H1 (cell line): ENCODE results near the gene KIF26A. TPM values are rescaled to one million over a fixed set of nuclear protein-coding genes. Genes with fewer than 3 reads are reported as not detected.

Experiments
- CTCF ChIA-PET: fragments of 300-600 bp; sonication (Branson Sonifier 250); formaldehyde crosslinking; loops from one replicate; lab custom pipeline; 2021; ENCODE audit not compliant: partially characterized antibody; lab: Charles Lee
- POLR2A ChIA-PET: fragments of 300-600 bp; sonication (Branson Sonifier 250); formaldehyde crosslinking; loops from one replicate; lab custom pipeline; 2021; ENCODE audit warnings: inconsistent platforms; ENCODE audit not compliant: partially characterized antibody; lab: Charles Lee
- DNase-seq, 2 experiments: peaks; one replicate each; pipeline versions ENCODE4 v3.0.0 to v3.0.0-alpha.2; 2010 to 2022; ENCODE audit warnings: low spot score in 2 of 2, low read depth in 1 of 2, mixed read lengths in 1 of 2
- FAIRE-seq: peaks from 2 replicates; lab custom pipeline; 2011; peaks lifted over from hg19 to GRCh38; lab: Jason Lieb, UNC
- H2AFZ ChIP-seq: 2 replicates; pipeline ENCODE4 v1.8.1; 2012; ENCODE audit warnings: low read length, inconsistent platforms
- H2AK5ac ChIP-seq: 2 replicates; pipeline ENCODE4 v1.6.1; 2013; ENCODE audit warnings: low read depth, low read length
- H2BK120ac ChIP-seq: replicated peaks from 2 replicates; pipeline ENCODE3; 2013; ENCODE audit warnings: low read depth, low read length, inconsistent platforms
- H2BK12ac ChIP-seq: 2 replicates; pipeline ENCODE4 v1.6.1; 2013; ENCODE audit warnings: low read depth, low read length
- H2BK15ac ChIP-seq: 2 replicates; pipeline ENCODE4 v1.6.1; 2013; ENCODE audit warnings: low read length
- H2BK20ac ChIP-seq: 2 replicates; pipeline ENCODE4 v1.6.1; 2013; ENCODE audit warnings: low read length
- H2BK5ac ChIP-seq: 2 replicates; pipeline ENCODE4 v1.6.1; 2013; ENCODE audit warnings: low read depth, low read length
- H3K14ac ChIP-seq: 2 replicates; pipeline ENCODE4 v1.6.1; 2013; ENCODE audit warnings: inconsistent platforms; ENCODE audit not compliant: insufficient read length
- H3K18ac ChIP-seq: 2 replicates; pipeline ENCODE4 v1.6.1; 2013; ENCODE audit warnings: low read length; ENCODE audit errors: extremely low read depth
- H3K23ac ChIP-seq: 2 replicates; pipeline ENCODE4 v1.6.1; 2013; ENCODE audit warnings: inconsistent platforms; ENCODE audit not compliant: insufficient read length
- H3K23me2 ChIP-seq: 2 replicates; pipeline ENCODE4 v1.6.1; 2013; ENCODE audit warnings: low read depth, low read length
- H3K27ac ChIP-seq: 2 replicates; pipeline ENCODE4 v1.6.1; 2011; ENCODE audit warnings: low read depth, low read length, inconsistent platforms
- H3K27me3 ChIP-seq, 4 experiments: replicated peaks in 1 of 4; 1 replicate in 1 of 4; 2 replicates in 3 of 4; pipeline versions ENCODE4 v1.6.1 to v1.8.1; 2011 to 2013; ENCODE audit warnings: low read length in 3 of 4, mild to moderate bottlenecking in 3 of 4, inconsistent platforms in 2 of 4, mixed read lengths in 2 of 4, moderate library complexity in 1 of 4; ENCODE audit not compliant: control insufficient read depth in 3 of 4, insufficient read depth in 3 of 4; ENCODE audit errors: extremely low read depth in 1 of 4
- H3K36me3 ChIP-seq, 4 experiments: 2 replicates each; pipeline versions ENCODE4 v1.6.1 to v1.8.1; 2011 to 2013; ENCODE audit warnings: mild to moderate bottlenecking in 4 of 4, low read length in 3 of 4, moderate library complexity in 2 of 4, control low read depth in 1 of 4, inconsistent platforms in 1 of 4; ENCODE audit not compliant: insufficient read depth in 4 of 4, control insufficient read depth in 2 of 4
- H3K4ac ChIP-seq: replicated peaks from 2 replicates; pipeline ENCODE3; 2013; ENCODE audit warnings: low read length, low read depth, mixed read lengths, inconsistent platforms; ENCODE audit not compliant: insufficient read length
- H3K4me1 ChIP-seq, 4 experiments: replicated peaks in 1 of 4; 1 replicate in 1 of 4; 2 replicates in 3 of 4; pipeline versions ENCODE4 v1.6.1 to v1.8.1; 2011 to 2013; ENCODE audit warnings: low read length in 3 of 4, inconsistent platforms in 2 of 4, mixed read lengths in 1 of 4; ENCODE audit not compliant: insufficient read depth in 4 of 4, control insufficient read depth in 3 of 4
- H3K4me2 ChIP-seq, 2 experiments: 2 replicates each; pipeline versions ENCODE4 v1.6.1 to v1.8.1; 2011 to 2013; ENCODE audit warnings: low read depth in 2 of 2, low read length in 2 of 2, control low read depth in 1 of 2, inconsistent platforms in 1 of 2, mild to moderate bottlenecking in 1 of 2; ENCODE audit not compliant: insufficient read depth in 1 of 2
- H3K4me3 ChIP-seq, 4 experiments: fragments of 200-600, 300-600 bp in 1 of 4; sonication (generic), shearing (Covaris generic), sonication (Bioruptor Twin) in 1 of 4; 2 replicates each; pipeline versions ENCODE4 v1.5.1 to v1.8.1; 2011 to 2016; ENCODE audit warnings: low read length in 4 of 4, low read depth in 3 of 4, control low read depth in 2 of 4, inconsistent platforms in 2 of 4, mild to moderate bottlenecking in 2 of 4, mixed read lengths in 1 of 4, moderate library complexity in 1 of 4; ENCODE audit not compliant: insufficient read depth in 2 of 4; ENCODE audit errors: extremely low read depth in 1 of 4
- H3K56ac ChIP-seq: replicated peaks from 2 replicates; pipeline ENCODE3; 2013; ENCODE audit warnings: low read depth, mild to moderate bottlenecking, mixed read lengths, low read length, inconsistent platforms; ENCODE audit not compliant: insufficient read length
- H3K79me1 ChIP-seq: 2 replicates; pipeline ENCODE4 v1.6.1; 2013; ENCODE audit warnings: low read depth, low read length, control low read depth
- H3K79me2 ChIP-seq, 2 experiments: 2 replicates each; pipeline versions ENCODE4 v1.6.1 to v1.8.1; 2012 to 2013; ENCODE audit warnings: low read length in 2 of 2, mild to moderate bottlenecking in 2 of 2, inconsistent platforms in 1 of 2; ENCODE audit not compliant: insufficient read depth in 2 of 2, control insufficient read depth in 1 of 2
- H3K9ac ChIP-seq, 4 experiments: replicated peaks in 1 of 4; 1 replicate in 1 of 4; 2 replicates in 3 of 4; pipeline versions ENCODE4 v1.6.1 to v1.8.1; 2011 to 2013; ENCODE audit warnings: low read depth in 3 of 4, low read length in 3 of 4, control low read depth in 2 of 4, mild to moderate bottlenecking in 2 of 4, moderate library complexity in 2 of 4, inconsistent platforms in 1 of 4; ENCODE audit errors: extremely low read depth in 1 of 4
- H3K9me3 ChIP-seq, 2 experiments: 2 replicates each; pipeline versions ENCODE4 v1.6.1 to v1.8.1; 2012 to 2013; ENCODE audit warnings: mild to moderate bottlenecking in 2 of 2, moderate library complexity in 2 of 2, control low read depth in 1 of 2, inconsistent platforms in 1 of 2, low read depth in 1 of 2, low read length in 1 of 2, mixed read lengths in 1 of 2; ENCODE audit not compliant: insufficient read depth in 2 of 2
- H4K20me1 ChIP-seq, 2 experiments: replicated peaks in 1 of 2; 2 replicates each; pipeline versions ENCODE3 to v1.8.1; 2011 to 2013; ENCODE audit warnings: inconsistent platforms in 2 of 2, low read length in 2 of 2, mild to moderate bottlenecking in 1 of 2; ENCODE audit not compliant: insufficient read depth in 2 of 2, control insufficient read depth in 1 of 2
- H4K5ac ChIP-seq: 2 replicates; pipeline ENCODE4 v1.6.1; 2013; ENCODE audit warnings: low read length, low read depth, mixed read lengths, inconsistent platforms; ENCODE audit not compliant: insufficient read length
- H4K8ac ChIP-seq: 2 replicates; pipeline ENCODE4 v1.8.0; 2013; ENCODE audit warnings: mild to moderate bottlenecking, moderate library complexity, low read length, inconsistent platforms; ENCODE audit not compliant: insufficient read depth; ENCODE audit errors: extremely low read depth
- H4K91ac ChIP-seq: replicated peaks from 2 replicates; pipeline ENCODE3; 2013; ENCODE audit warnings: low read length, mixed read lengths, inconsistent platforms; ENCODE audit not compliant: insufficient read length
- BCL11A ChIP-seq, 2 experiments: IDR thresholded peaks; one replicate each; pipeline ENCODE4 v1.6.1; 2011; ENCODE audit warnings: low read depth in 2 of 2, low read length in 2 of 2, mild to moderate bottlenecking in 2 of 2
- CBX8 ChIP-seq: fragments of 300-800, 300-1000 bp; sonication (generic); IDR thresholded peaks from 2 replicates; pipeline ENCODE4 v1.7.1; 2016; ENCODE audit warnings: low read depth, low read length, borderline replicate concordance
- HDAC6 ChIP-seq: IDR thresholded peaks from one replicate; pipeline ENCODE4 v1.7.1; 2012; ENCODE audit warnings: low read depth, mild to moderate bottlenecking, inconsistent platforms, low read length, moderate library complexity
- JUND ChIP-seq: IDR thresholded peaks from 2 replicates; pipeline ENCODE4 v1.6.1; 2011; ENCODE audit warnings: mild to moderate bottlenecking, improper control_type of control experiment, low read length
- POLR2AphosphoS5 ChIP-seq: IDR thresholded peaks from 2 replicates; pipeline ENCODE4 v1.6.1; 2011; ENCODE audit warnings: low read depth, low read length
- SAP30 ChIP-seq: fragments of 300-600 bp; sonication (generic); IDR thresholded peaks from 2 replicates; pipeline ENCODE4 v1.7.1; 2012; ENCODE audit warnings: low read length, moderate library complexity, mild to moderate bottlenecking, inconsistent platforms; ENCODE audit not compliant: insufficient read depth, insufficient replicate concordance
- SIX5 ChIP-seq: IDR thresholded peaks from 2 replicates; pipeline ENCODE4 v1.6.1; 2011; ENCODE audit warnings: mild to moderate bottlenecking, low read depth, low read length
- SUZ12 ChIP-seq: fragments of 200-600 bp; sonication (generic); IDR thresholded peaks from 2 replicates; pipeline ENCODE4 v1.6.1; 2012; ENCODE audit warnings: mild to moderate bottlenecking, inconsistent platforms, low read length, moderate library complexity, mixed read lengths
- WGBS, 2 experiments: shearing (Covaris generic) in 1 of 2; methylation state at CpG; one replicate each; pipeline versions ENCODE4 v1.1.6 to v1.1.7; 2013 to 2015; ENCODE audit warnings: low lambda C conversion rate in 2 of 2, mixed read lengths in 2 of 2, inconsistent platforms in 1 of 2, low coverage in 1 of 2, missing lambda C conversion rate in 1 of 2; ENCODE audit not compliant: insufficient replicate concordance in 2 of 2, insufficient coverage in 1 of 2, insufficient read length in 1 of 2; ENCODE audit errors: extremely low coverage in 1 of 2, missing lambda C conversion rate in 1 of 2; 5-methylcytosine and 5-hydroxymethylcytosine counted together
- polyA plus RNA-seq, 7 experiments: library from polyadenylated mRNA; depleted of rRNA in 3 of 7; stranded (reverse) in 5 of 7; unstranded in 2 of 7; fragments of >200 nt in 5 of 7; fragments of 200-250 nt in 2 of 7; gene quantifications; 1 replicate in 5 of 7; 2 replicates in 1 of 7; 4 replicates in 1 of 7; pipeline versions ENCODE4 v1.2.1 to v1.2.3, GENCODE V29; 2011 to 2013; ENCODE audit warnings: missing spikeins in 2 of 7, mixed read lengths in 2 of 7
- total RNA-seq: library from RNA; stranded (reverse); fragmentation: NEBNext Ultra II Directional; extraction: Animal tissue kit (Norgen Biotek cat#: 25700); gene quantifications from 2 replicates; pipeline ENCODE4 v1.2.1, GENCODE V29; 2021

The KIF26A gene
- total and polyA plus RNA-seq, 2 of the 8 experiments (the other 6 are each of a cell fraction or from before 2014, with no cell fraction given): 11.5 to 41.6 TPM

DNA sequence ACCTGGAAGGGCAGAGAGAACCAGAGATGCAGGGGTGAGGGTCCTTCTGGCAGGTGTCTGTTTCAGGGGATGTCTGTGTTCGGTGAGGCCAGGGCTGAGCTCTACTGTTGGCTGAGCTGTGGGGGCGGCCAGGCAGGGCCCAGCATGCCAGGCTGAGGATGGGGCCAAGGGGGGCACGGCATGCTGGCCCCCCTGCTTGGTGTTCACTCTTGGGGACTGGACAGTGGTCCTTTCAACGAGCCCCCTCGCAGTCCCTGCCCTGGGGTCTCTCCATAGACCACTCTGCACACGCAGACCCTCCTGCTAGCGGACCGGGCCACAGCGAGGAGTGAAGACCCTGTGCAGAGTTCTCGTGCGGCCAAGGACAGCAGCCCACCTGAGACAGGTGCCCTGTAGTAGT lies 56.3 kb downstream of the KIF26A start:
- H4K91ac ChIP-seq: no peak overlapping the region
- CTCF ChIA-PET: interaction anchor here (0.6 to 2.1 kb wide), 4 partner anchors 11 to 29 kb away, joined by 3 to 8 read pairs (median 3); no protein-coding TSS in a partner anchor
- H4K20me1 ChIP-seq: peaks cover 0 to 2% of the 10 kb centered on the region in 2 experiments
- H3K23ac ChIP-seq: no peak overlapping the region
- no peaks in the 10 kb centered on the region for H3K36me3 ChIP-seq
- no peak for FAIRE-seq
- POLR2A ChIA-PET: no interaction called here
- no peak overlapping the region for H4K5ac ChIP-seq
- no peak overlapping the region for H3K4me3 ChIP-seq
- H3K4me1 ChIP-seq: peaks cover 0 to 3% (median 0%) of the 10 kb centered on the region in 4 experiments; a peak in 2 of 7 replicates
- DNase-seq: no peak
- H3K56ac ChIP-seq: no peak overlapping the region
- H3K79me1 ChIP-seq: no peaks in the 10 kb centered on the region
- H2BK120ac ChIP-seq: no peak overlapping the region
- no peak overlapping the region for H3K18ac ChIP-seq
- H3K9me3 ChIP-seq: no peaks in the 10 kb centered on the region
- no peak overlapping the region for H4K8ac ChIP-seq
- H3K23me2 ChIP-seq: peaks cover 9% of the 10 kb centered on the region; the same call in 1 of the 2 replicates
- H3K4me2 ChIP-seq: no peak overlapping the region
- TF ChIP-seq SAP30 (no peak), JUND (no peak), BCL11A (IDR thresholded peaks at IDR 0.05; ENCODE audit: low read depth in 2 of 2, low read length in 2 of 2) (no peak), HDAC6 (no peak), CBX8 (no peak), SIX5 (no peak), POLR2AphosphoS5 (no peak), SUZ12 (no peak)
- TF ChIP-seq, all 59 proteins: peak for 0
- Histone ChIP-seq H3K14ac (no peak overlapping the region), H3K4ac (no peak overlapping the region), H2BK15ac (no peak overlapping the region), H2BK20ac (no peak overlapping the region), H3K27me3 (peaks cover 0 to 1% (median 0%) of the 10 kb centered on the region in 4 experiments; a peak in 1 of 7 replicates), H3K9ac (no peak overlapping the region), H2BK5ac (no peak overlapping the region), H2AFZ (no peak overlapping the region), H2BK12ac (no peak overlapping the region), H2AK5ac (no peak overlapping the region), H3K79me2 (no peaks in the 10 kb centered on the region), H3K27ac (no peak overlapping the region)
- WGBS, 2 experiments: 97% methylated on average over 10 of the region's 11 CpGs; no CpG with 5 or more reads in 1 of the 2 experiments
